A549 (cell line): ENCODE results near the gene MPP2. TPM values are rescaled to one million over a fixed set of nuclear protein-coding genes. Genes with fewer than 3 reads are reported as not detected.

ENCODE experiments used
- ATAC-seq, 2 experiments: fragments of 200-7000 bp in 1 of 2; fragments of >200 bp in 1 of 2; cut with Nextera tagmentation in 1 of 2; cut with Tn5 transposase in 1 of 2; 3 replicates each; pipeline versions ENCODE4 v1.8.0 to v1.9.1; 2018 to 2020; ENCODE audit warnings: mild to moderate bottlenecking in 1 of 2, moderate library complexity in 1 of 2
- CTCF ChIA-PET: fragments of 300-600 bp; sonication (Branson Sonifier 250); formaldehyde crosslinking; extraction: SDS; loops from one replicate; lab custom pipeline; 2021; ENCODE audit warnings: antibody characterized with exemption, inconsistent platforms; lab: Yijun Ruan, JAX
- POLR2A ChIA-PET: fragments of 350-600 bp; formaldehyde crosslinking; extraction: SDS; loops from one replicate; lab custom pipeline; 2021; ENCODE audit warnings: antibody characterized with exemption, inconsistent platforms; lab: Yijun Ruan, JAX
- DNase-seq, 2 experiments: peaks; one replicate each; pipeline versions ENCODE4 v3.0.0 to v3.0.0-alpha.2; 2011 to 2016; ENCODE audit warnings: low read depth in 1 of 2, low spot score in 1 of 2
- FAIRE-seq: peaks from 2 replicates; lab custom pipeline; 2011; peaks lifted over from hg19 to GRCh38; lab: Jason Lieb, UNC
- H3K27ac ChIP-seq, 2 experiments: fragments of >200 bp; sonication (Bioruptor Twin); formaldehyde crosslinking; 3 replicates each; pipeline ENCODE4 v1.5.1; 2016 to 2017
- H3K4me1 ChIP-seq: fragments of >200 bp; sonication (Bioruptor Twin); formaldehyde crosslinking; 3 replicates; pipeline ENCODE4 v1.6.1; 2016
- H3K4me2 ChIP-seq: fragments of >200 bp; sonication (Bioruptor Twin); formaldehyde crosslinking; 3 replicates; pipeline ENCODE4 v1.6.1; 2016
- H3K4me3 ChIP-seq: fragments of >200 bp; sonication (Bioruptor Twin); formaldehyde crosslinking; 3 replicates; pipeline ENCODE4 v1.5.1; 2016
- H3K9me3 ChIP-seq: fragments of >200 bp; sonication (Bioruptor Twin); formaldehyde crosslinking; 3 replicates; pipeline ENCODE4 v1.6.1; 2016
- CBX2 ChIP-seq: fragments of 200-600 bp; sonication (generic); IDR thresholded peaks from 2 replicates; pipeline ENCODE4 v1.6.1; 2016; ENCODE audit warnings: low read depth, mild to moderate bottlenecking, borderline replicate concordance
- CBX8 ChIP-seq: fragments of 200-600 bp; sonication (generic); IDR thresholded peaks from 2 replicates; pipeline ENCODE4 v1.6.1; 2016
- CEBPB ChIP-seq, 2 experiments: fragments of >200 bp in 1 of 2; sonication (Bioruptor Twin) in 1 of 2; formaldehyde crosslinking in 1 of 2; IDR thresholded peaks; 2 replicates each; pipeline ENCODE4 v1.6.1; 2012 to 2016
- CHD2 ChIP-seq: fragments of 150-350 bp; IDR thresholded peaks from 2 replicates; pipeline ENCODE4 v1.6.1; 2014; ENCODE audit warnings: low read length; ENCODE audit not compliant: partially characterized antibody
- EP300 ChIP-seq, 2 experiments: fragments of >200 bp; sonication (Bioruptor Twin); formaldehyde crosslinking; IDR thresholded peaks; 2 replicates in 1 of 2; 3 replicates in 1 of 2; pipeline ENCODE4 v1.6.1; 2016 to 2017
- FOSB ChIP-seq: fragments of 250-450 bp; sonication (Bioruptor Pico); IDR thresholded peaks from 2 replicates; pipeline ENCODE4 v1.5.0; 2020; ENCODE audit warnings: mild to moderate bottlenecking, moderate library complexity
- FOSL2 ChIP-seq, 2 experiments: fragments of 450-650 bp in 1 of 2; fragments of >200 bp in 1 of 2; sonication (Bioruptor Twin) in 1 of 2; formaldehyde crosslinking; IDR thresholded peaks; 2 replicates each; pipeline versions ENCODE4 v1.5.0 to v1.6.1; 2016 to 2020; ENCODE audit warnings: mild to moderate bottlenecking in 1 of 2, moderate library complexity in 1 of 2
- FOXS1 ChIP-seq: fragments of 250-450 bp; sonication (Bioruptor Pico); IDR thresholded peaks from 2 replicates; pipeline ENCODE4 v1.5.0; 2020; ENCODE audit warnings: mild to moderate bottlenecking, moderate library complexity
- GATA3 ChIP-seq: IDR thresholded peaks from 2 replicates; pipeline ENCODE4 v1.6.1; 2012; ENCODE audit warnings: borderline replicate concordance
- HEYL ChIP-seq: fragments of 250-450 bp; sonication (Bioruptor Pico); IDR thresholded peaks from 2 replicates; pipeline ENCODE4 v1.8.0; 2021; ENCODE audit warnings: mild to moderate bottlenecking, moderate library complexity
- HOXB13 ChIP-seq: fragments of 250-450 bp; sonication (Bioruptor Pico); IDR thresholded peaks from 2 replicates; pipeline ENCODE4 v1.5.0; 2020; ENCODE audit warnings: low read depth, mild to moderate bottlenecking, moderate library complexity
- JUN ChIP-seq, 2 experiments: fragments of >200 bp; sonication (Bioruptor Twin); formaldehyde crosslinking; IDR thresholded peaks; 2 replicates in 1 of 2; 3 replicates in 1 of 2; pipeline ENCODE4 v1.6.1; 2016 to 2017
- KDM5A ChIP-seq: fragments of 200-600 bp; sonication (generic); IDR thresholded peaks from 2 replicates; pipeline ENCODE4 v1.6.1; 2016; ENCODE audit warnings: antibody characterized with exemption, mild to moderate bottlenecking
- MYC ChIP-seq: IDR thresholded peaks from 2 replicates; pipeline ENCODE4 v1.6.1; 2012; ENCODE audit warnings: mild to moderate bottlenecking, inconsistent platforms, low read length, improper control_type of control experiment, borderline replicate concordance
- NFE2L2 ChIP-seq: fragments of 150-350 bp; conservative IDR thresholded peaks from 2 replicates; pipeline ENCODE4 v1.6.1; 2014; ENCODE audit warnings: low read length
- NPAS2 ChIP-seq: fragments of 250-450 bp; sonication (Bioruptor Pico); IDR thresholded peaks from 2 replicates; pipeline ENCODE4 v1.8.0; 2022; ENCODE audit warnings: mild to moderate bottlenecking, moderate library complexity, borderline replicate concordance
- POLR2A ChIP-seq: IDR thresholded peaks from 2 replicates; pipeline ENCODE4 v1.6.1; 2012; ENCODE audit warnings: mild to moderate bottlenecking, low read length
- POLR2AphosphoS2 ChIP-seq: conservative IDR thresholded peaks from 2 replicates; pipeline ENCODE4 v1.6.1; 2012; ENCODE audit warnings: low read length, improper control_type of control experiment, inconsistent platforms
- RCOR1 ChIP-seq: fragments of 150-350 bp; IDR thresholded peaks from 2 replicates; pipeline ENCODE4 v1.6.1; 2014; ENCODE audit warnings: antibody characterized with exemption, low read length, low read depth
- ZFP36 ChIP-seq: fragments of 450-650 bp; IDR thresholded peaks from 2 replicates; pipeline ENCODE4 v1.6.1; 2014; ENCODE audit warnings: borderline replicate concordance; ENCODE audit not compliant: partially characterized antibody
- ZNF302 ChIP-seq: fragments of 250-450 bp; sonication (Bioruptor Pico); IDR thresholded peaks from 2 replicates; pipeline ENCODE4 v1.9.0; 2021; ENCODE audit warnings: inconsistent platforms, mild to moderate bottlenecking, moderate library complexity
- WGBS: methylation state at CpG from one replicate; pipeline ENCODE4 v1.1.6; 2017; ENCODE audit errors: missing lambda C conversion rate; 5-methylcytosine and 5-hydroxymethylcytosine counted together
- polyA plus RNA-seq, 4 experiments: library from polyadenylated mRNA; depleted of rRNA in 3 of 4; stranded (reverse); fragments of >200 nt; fragmentation: RNase III in 1 of 4; extraction: RNeasy Plus Mini Kit Qiagen cat#74134 plus additional on column Dnase treatment in 1 of 4; gene quantifications; 2 replicates in 3 of 4; 3 replicates in 1 of 4; pipeline ENCODE4 v1.2.3, GENCODE V29; 2011 to 2017
- TF ChIP-seq, protein P1 (sequence below): IDR thresholded peaks from 2 replicates; pipeline ENCODE4 v1.6.1; 2012; ENCODE audit warnings: low read depth, borderline replicate concordance
- TF ChIP-seq, protein P2 (sequence below): fragments of >200 bp; sonication (Bioruptor Twin); formaldehyde crosslinking; IDR thresholded peaks from 2 replicates; pipeline ENCODE4 v1.6.1; 2016

MPP2 gene
- polyA plus RNA-seq, 2 of the 4 experiments (the other 2 are of a cell fraction): 3.8 to 4.2 TPM

DNA sequence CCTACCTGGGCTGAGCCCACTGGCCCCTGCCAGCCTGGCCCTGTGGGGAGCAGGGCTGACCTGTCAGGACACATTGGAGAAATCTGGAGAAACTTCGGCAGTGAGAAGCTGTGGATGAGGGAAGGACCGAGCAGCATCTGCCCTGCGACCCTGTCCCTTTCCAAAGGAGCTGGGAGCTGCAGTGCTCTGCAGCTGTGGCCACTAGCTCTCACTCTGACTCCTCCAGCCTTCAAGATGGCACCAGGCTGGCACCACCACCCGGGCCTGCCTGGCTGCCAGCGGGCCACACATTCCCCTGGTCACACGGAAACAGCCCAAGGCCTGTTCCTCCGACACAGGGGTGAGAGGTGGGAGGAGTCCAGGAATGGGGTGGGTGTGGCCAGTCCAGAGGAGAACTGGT lies 30.3 kb downstream of the MPP2 start:
- Histone ChIP-seq H3K9me3 (no peaks in the 10 kb centered on the region), H3K27ac (no peak overlapping the region), H3K4me3 (no peak overlapping the region), H3K4me2 (no peak overlapping the region), H3K4me1 (peaks cover 9% of the 10 kb centered on the region)
- TF ChIP-seq CEBPB (IDR thresholded peaks at IDR 0.05) (no peak), FOSL2 (IDR thresholded peaks at IDR 0.05) (no peak), FOSL2 (CRISPR knock-in tag; IDR thresholded peaks at IDR 0.05) (no peak), POLR2A (no peak), ZNF302 (CRISPR knock-in tag) (no peak), FOSB (CRISPR knock-in tag) (no peak), CHD2 (no peak)
- ChIA-PET POLR2A (no interaction called here), CTCF (interaction anchor here (0.6 to 9.7 kb wide), 17 partner anchors 9 to 240 kb away, joined by 3 to 412 read pairs (median 17); partner anchors contain the start of genes CD300LG, CFAP97D1, MPP2 and NAGS)
- ATAC-seq (no peak), DNase-seq (no peak), FAIRE-seq (no peak)
- WGBS: 83% methylated on average over 6 of the region's 7 CpGs

DNA sequence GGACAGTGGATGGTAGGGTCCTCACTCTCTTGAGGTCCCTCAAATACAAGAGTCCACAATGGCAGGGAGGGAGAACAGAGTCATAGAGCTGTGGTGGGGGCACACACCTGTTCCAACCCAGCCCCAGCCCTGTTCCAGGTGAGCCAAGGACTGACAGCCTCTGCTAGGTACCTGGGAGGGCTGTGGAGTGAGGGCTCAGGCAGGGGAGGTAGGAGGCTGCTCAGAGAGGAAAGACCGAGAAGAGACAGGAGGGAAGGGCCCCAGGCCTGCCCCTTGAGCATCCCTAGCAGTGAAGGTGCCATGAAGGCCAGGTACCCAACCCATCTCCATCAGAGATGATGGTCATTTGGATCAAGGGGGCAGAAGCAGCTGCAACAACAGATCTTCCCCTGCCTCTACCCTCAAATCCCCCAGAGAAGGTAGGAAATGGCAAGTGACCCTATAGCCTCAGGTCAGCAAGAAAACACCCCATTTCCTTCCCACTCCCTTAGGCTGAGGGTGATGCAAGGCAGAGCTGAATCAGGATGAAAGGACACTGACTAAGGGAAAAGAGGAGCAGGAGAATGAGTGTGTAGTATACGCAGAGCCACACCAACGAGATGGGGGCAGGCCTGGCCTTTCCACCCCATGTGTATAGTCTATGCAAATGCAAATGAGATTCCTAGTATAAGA lies 31.7 kb downstream of the MPP2 start:
- DNase-seq (no peak), FAIRE-seq (no peak), ATAC-seq (no peak)
- H3K27ac ChIP-seq: no peak overlapping the region
- H3K4me1 ChIP-seq: peaks cover 11% of the 10 kb centered on the region
- CTCF ChIA-PET: interaction anchor here (0.8 to 9.7 kb wide), 5 partner anchors 8 to 121 kb away, joined by 3 to 240 read pairs (median 53); partner anchors contain the start of gene NAGS
- POLR2A ChIA-PET: no interaction called here
- H3K4me2 ChIP-seq: no peak overlapping the region
- no peaks in the 10 kb centered on the region for H3K9me3 ChIP-seq
- WGBS: 51% methylated on average over 3 of the region's 3 CpGs
- H3K4me3 ChIP-seq: no peak overlapping the region
- TF ChIP-seq GATA3: no peak
- no peak for TF ChIP-seq KDM5A
- no peak for TF ChIP-seq HEYL

DNA sequence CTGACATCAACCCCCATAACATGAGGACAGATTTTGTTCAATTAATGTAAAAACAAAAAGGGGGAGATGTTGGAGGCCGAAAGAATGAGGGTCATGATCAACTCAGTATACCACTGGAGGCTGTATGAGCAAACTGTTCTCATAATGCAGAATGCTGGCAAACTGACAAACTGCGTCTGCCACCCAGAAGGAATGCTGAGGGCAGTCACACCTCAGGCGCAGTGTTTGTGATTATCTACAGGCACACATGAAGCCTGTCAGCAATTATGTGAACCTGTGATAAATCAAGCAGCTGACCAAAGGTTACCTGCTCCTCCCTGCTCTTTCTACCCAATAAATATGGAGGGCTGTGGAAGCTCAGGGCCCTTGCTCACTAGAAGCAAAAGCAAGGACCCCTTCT lies 33.0 kb downstream of the MPP2 start:
- DNase-seq (no peak), ATAC-seq (no peak), FAIRE-seq (no peak)
- H3K4me3 ChIP-seq: no peak overlapping the region
- TF ChIP-seq FOXS1 (no peak), MYC (no peak), HOXB13 (no peak), RCOR1 (no peak), JUN (IDR thresholded peaks at IDR 0.05) (no peak), EP300 (IDR thresholded peaks at IDR 0.05) (no peak), FOSL2 (IDR thresholded peaks at IDR 0.05) (no peak), FOSL2 (CRISPR knock-in tag; IDR thresholded peaks at IDR 0.05) (no peak), CBX2 (no peak), NPAS2 (CRISPR knock-in tag) (no peak), NFE2L2 (no peak), POLR2AphosphoS2 (no peak), CBX8 (no peak), ZFP36 (no peak)
- TF ChIP-seq, protein P1, sequence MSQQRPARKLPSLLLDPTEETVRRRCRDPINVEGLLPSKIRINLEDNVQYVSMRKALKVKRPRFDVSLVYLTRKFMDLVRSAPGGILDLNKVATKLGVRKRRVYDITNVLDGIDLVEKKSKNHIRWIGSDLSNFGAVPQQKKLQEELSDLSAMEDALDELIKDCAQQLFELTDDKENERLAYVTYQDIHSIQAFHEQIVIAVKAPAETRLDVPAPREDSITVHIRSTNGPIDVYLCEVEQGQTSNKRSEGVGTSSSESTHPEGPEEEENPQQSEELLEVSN: no peak
- TF ChIP-seq, protein P2, sequence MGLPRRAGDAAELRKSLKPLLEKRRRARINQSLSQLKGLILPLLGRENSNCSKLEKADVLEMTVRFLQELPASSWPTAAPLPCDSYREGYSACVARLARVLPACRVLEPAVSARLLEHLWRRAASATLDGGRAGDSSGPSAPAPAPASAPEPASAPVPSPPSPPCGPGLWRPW: no peak
- POLR2A ChIA-PET: no interaction called here
- no peaks in the 10 kb centered on the region for H3K9me3 ChIP-seq
- WGBS: 63% methylated on average over 3 of the region's 3 CpGs
- CTCF ChIA-PET: interaction anchor here (1.3 to 9.7 kb wide), 2 partner anchors 9 to 122 kb away, joined by 3 to 240 read pairs; partner anchors contain the start of gene NAGS
- H3K27ac ChIP-seq: no peak overlapping the region
- peaks cover 11% of the 10 kb centered on the region for H3K4me1 ChIP-seq
- no peak overlapping the region for H3K4me2 ChIP-seq
